SK-N-SH (cell line): ENCODE results near the gene PRELID1. TPM values are rescaled to one million over a fixed set of nuclear protein-coding genes. Genes with fewer than 3 reads are reported as not detected.

Experiments
- CTCF ChIA-PET: fragments of 300-600, 350-600 bp; formaldehyde crosslinking; extraction: SDS; loops from one replicate; lab custom pipeline; 2021; lab: Yijun Ruan, JAX
- POLR2A ChIA-PET: fragments of 350-600 bp; sonication (Branson Sonifier 250); formaldehyde crosslinking; extraction: SDS; loops from one replicate; lab custom pipeline; 2020; ENCODE audit warnings: antibody characterized with exemption, inconsistent platforms; lab: Yijun Ruan, JAX
- DNase-seq: peaks from one replicate; pipeline ENCODE4 v3.0.0; 2012
- H2AFZ ChIP-seq: fragments of 200-600 bp; sonication (generic); 2 replicates; pipeline ENCODE4 v1.8.1; 2016; ENCODE audit warnings: antibody characterized with exemption, mild to moderate bottlenecking, low read depth
- H3F3A ChIP-seq: fragments of 200-600 bp; sonication (generic); replicated peaks from 2 replicates; pipeline ENCODE3; 2016; ENCODE audit warnings: antibody characterized with exemption, mild to moderate bottlenecking; ENCODE audit not compliant: insufficient read depth
- H3K27ac ChIP-seq, 2 experiments: fragments of 200-500 bp in 1 of 2; fragments of 200-600 bp in 1 of 2; sonication (Bioruptor generic) in 1 of 2; sonication (generic), shearing (Covaris generic) in 1 of 2; 2 replicates each; pipeline versions ENCODE4 v1.5.1 to v1.6.1; 2014 to 2016; ENCODE audit warnings: low read depth in 2 of 2, inconsistent platforms in 1 of 2, low read length in 1 of 2, mild to moderate bottlenecking in 1 of 2, mixed read lengths in 1 of 2
- H3K27me3 ChIP-seq: fragments of 200-600 bp; sonication (generic), shearing (Covaris generic); 2 replicates; pipeline ENCODE4 v1.6.1; 2016; ENCODE audit warnings: mixed run types; ENCODE audit not compliant: insufficient read depth
- H3K36me3 ChIP-seq, 2 experiments: fragments of 200-500 bp in 1 of 2; fragments of 200-600 bp in 1 of 2; sonication (Bioruptor generic) in 1 of 2; sonication (generic) in 1 of 2; replicated peaks in 1 of 2; 2 replicates each; pipeline versions ENCODE3 to v1.5.1; 2014 to 2016; ENCODE audit warnings: low read length in 1 of 2, mild to moderate bottlenecking in 1 of 2; ENCODE audit not compliant: insufficient read depth in 2 of 2, control insufficient read depth in 1 of 2
- H3K4me1 ChIP-seq, 2 experiments: fragments of 200-500 bp in 1 of 2; fragments of 200-600 bp in 1 of 2; sonication (Bioruptor generic) in 1 of 2; sonication (generic), shearing (Covaris generic) in 1 of 2; 2 replicates each; pipeline versions ENCODE4 v1.5.1 to v1.6.1; 2014 to 2016; ENCODE audit warnings: low read depth in 1 of 2, low read length in 1 of 2, mixed run types in 1 of 2; ENCODE audit not compliant: insufficient read depth in 2 of 2, control insufficient read depth in 1 of 2
- H3K4me2 ChIP-seq: fragments of 200-600 bp; sonication (generic), shearing (Covaris generic); 2 replicates; pipeline ENCODE4 v1.6.1; 2017; ENCODE audit warnings: mixed run types
- H3K4me3 ChIP-seq, 2 experiments: fragments of 200-500 bp in 1 of 2; fragments of 200-600 bp in 1 of 2; sonication (Bioruptor generic) in 1 of 2; sonication (generic), shearing (Covaris generic) in 1 of 2; 2 replicates each; pipeline versions ENCODE4 v1.5.1 to v1.8.1; 2014 to 2016; ENCODE audit warnings: low read depth in 2 of 2, inconsistent platforms in 1 of 2, low read length in 1 of 2, mild to moderate bottlenecking in 1 of 2, mixed read lengths in 1 of 2, moderate library complexity in 1 of 2
- H3K79me2 ChIP-seq: fragments of 200-600 bp; sonication (generic); 2 replicates; pipeline ENCODE4 v1.8.1; 2017; ENCODE audit warnings: mild to moderate bottlenecking; ENCODE audit not compliant: insufficient read depth
- H3K9ac ChIP-seq: fragments of 200-600 bp; sonication (generic); 2 replicates; pipeline ENCODE4 v1.6.1; 2017; ENCODE audit warnings: mixed run types
- H3K9me2 ChIP-seq: fragments of 200-600 bp; sonication (generic); 2 replicates; pipeline ENCODE4 v1.6.1; 2017; ENCODE audit warnings: mixed run types
- H3K9me3 ChIP-seq: fragments of 200-600 bp; sonication (generic); 2 replicates; pipeline ENCODE4 v1.6.1; 2017; ENCODE audit warnings: mixed run types, mild to moderate bottlenecking, moderate library complexity
- H4K20me1 ChIP-seq: fragments of 200-600 bp; sonication (generic); 2 replicates; pipeline ENCODE4 v1.6.1; 2017; ENCODE audit warnings: mild to moderate bottlenecking, mixed run types; ENCODE audit not compliant: insufficient read depth
- EP300 ChIP-seq, 2 experiments: IDR thresholded peaks; 2 replicates each; pipeline versions ENCODE4 v1.4.0 to v1.6.1; 2012; ENCODE audit warnings: borderline replicate concordance in 1 of 2, low read depth in 1 of 2, low read length in 1 of 2
- EZH2phosphoT487 ChIP-seq: fragments of 200-600 bp; sonication (generic); IDR thresholded peaks from 2 replicates; pipeline ENCODE4 v1.6.1; 2017; ENCODE audit warnings: low read depth, mixed run types, mild to moderate bottlenecking, antibody characterized with exemption, moderate library complexity, borderline replicate concordance
- FOSL2 ChIP-seq: IDR thresholded peaks from 2 replicates; pipeline ENCODE4 v1.4.0; 2012; ENCODE audit warnings: low read depth, mild to moderate bottlenecking, moderate library complexity, borderline replicate concordance
- GATA2 ChIP-seq: sonication (generic); formaldehyde crosslinking; IDR thresholded peaks from 2 replicates; pipeline ENCODE4 v1.5.0; 2020; ENCODE audit warnings: mild to moderate bottlenecking, missing genetic modification reagents
- IRF3 ChIP-seq: fragments of 150-350 bp; IDR thresholded peaks from 2 replicates; pipeline ENCODE4 v1.6.1; 2016; ENCODE audit warnings: mild to moderate bottlenecking, low read depth, low read length
- MEF2A ChIP-seq: IDR thresholded peaks from 2 replicates; pipeline ENCODE4 v1.4.0; 2012; ENCODE audit warnings: low read depth, borderline replicate concordance
- PBX3 ChIP-seq: IDR thresholded peaks from 2 replicates; pipeline ENCODE4; 2012
- REST ChIP-seq: IDR thresholded peaks from 2 replicates; pipeline ENCODE4 v1.6.1; 2012; ENCODE audit warnings: mild to moderate bottlenecking, low read depth, low read length, moderate library complexity
- RFX5 ChIP-seq: IDR thresholded peaks from 2 replicates; pipeline ENCODE4 v1.6.1; 2012; ENCODE audit warnings: mild to moderate bottlenecking, improper control_type of control experiment, low read length
- RXRA ChIP-seq: IDR thresholded peaks from 2 replicates; pipeline ENCODE4 v1.4.0; 2012; ENCODE audit warnings: low read depth, mild to moderate bottlenecking, borderline replicate concordance
- SIN3A ChIP-seq: IDR thresholded peaks from 2 replicates; pipeline ENCODE4 v1.6.1; 2012; ENCODE audit warnings: low read depth, mild to moderate bottlenecking, low read length, moderate library complexity, borderline replicate concordance
- TAF1 ChIP-seq: IDR thresholded peaks from 2 replicates; pipeline ENCODE4 v1.6.1; 2012; ENCODE audit warnings: low read depth, mild to moderate bottlenecking, low read length, moderate library complexity, borderline replicate concordance
- TEAD4 ChIP-seq: IDR thresholded peaks from 2 replicates; pipeline ENCODE4 v1.4.0; 2012; ENCODE audit warnings: mild to moderate bottlenecking, borderline replicate concordance; ENCODE audit not compliant: insufficient read depth
- USF1 ChIP-seq: IDR thresholded peaks from 2 replicates; pipeline ENCODE4 v1.4.0; 2012; ENCODE audit warnings: low read depth, borderline replicate concordance
- USF2 ChIP-seq: fragments of 150-350 bp; IDR thresholded peaks from 2 replicates; pipeline ENCODE4 v1.6.1; 2017; ENCODE audit warnings: antibody characterized with exemption, low read length, low read depth, borderline replicate concordance
- YY1 ChIP-seq: IDR thresholded peaks from 2 replicates; pipeline ENCODE4 v1.4.0; 2012; ENCODE audit warnings: low read depth, mild to moderate bottlenecking
- ZBTB33 ChIP-seq: IDR thresholded peaks from 2 replicates; pipeline ENCODE4 v1.4.0; 2012; ENCODE audit warnings: low read depth, borderline replicate concordance
- WGBS: methylation state at CpG from one replicate; pipeline ENCODE4 v1.1.6; 2017; ENCODE audit warnings: low lambda C conversion rate; 5-methylcytosine and 5-hydroxymethylcytosine counted together
- polyA plus RNA-seq, 3 experiments: library from polyadenylated mRNA; depleted of rRNA; stranded (reverse); fragments of >200 nt; gene quantifications; 2 replicates each; pipeline ENCODE4 v1.2.3, GENCODE V29; 2012

The PRELID1 gene
- polyA plus RNA-seq, 1 of the 3 experiments (the other 2 are of a cell fraction), result 344 TPM

- no peak for TF ChIP-seq ZBTB33
- TF ChIP-seq TAF1, result peak; percentile 53; the same call in 1 of the 2 replicates
- peak; percentile 77; the same call in 1 of the 2 replicates for TF ChIP-seq YY1
- no peak for TF ChIP-seq RXRA
- TF ChIP-seq FOSL2, result no peak
- TF ChIP-seq TEAD4, result no peak
These were observed at the start of gene PRELID1, which contains the start of gene RAB24 (continued) for GRCh38 chr5:177303121-177303924.

GRCh38 chr5:177256296-177256695 is 47.3 kb upstream of the PRELID1 start:
- DNase-seq, result no peak
- POLR2A ChIA-PET, result interaction anchor here (0.6 to 0.7 kb wide), 2 partner anchors 29 to 144 kb away, joined by 3 to 4 read pairs; no protein-coding TSS in a partner anchor

More at GRCh38 chr5:177256296-177256695, 47.3 kb upstream of the PRELID1 start:
- Histone ChIP-seq H3K9ac (no peak overlapping the region), H3K4me3 (no peak overlapping the region), H3K27me3 (no peaks in the 10 kb centered on the region), H3K4me2 (no peak overlapping the region), H3K79me2 (no peaks in the 10 kb centered on the region), H3K27ac (no peak overlapping the region), H3K9me2 (no peaks in the 10 kb centered on the region), H3K36me3 (peaks cover 36 to 54% of the 10 kb centered on the region in 2 experiments), H4K20me1 (no peaks in the 10 kb centered on the region), H3K4me1 (no peaks in the 10 kb centered on the region), H3K9me3 (no peaks in the 10 kb centered on the region), H2AFZ (no peak overlapping the region), H3F3A (no peaks in the 10 kb centered on the region)
- no peak for TF ChIP-seq GATA2 (CRISPR knock-in tag)
- no peak for TF ChIP-seq USF1
- TF ChIP-seq SIN3A, result no peak
- no peak for TF ChIP-seq EP300 (IDR thresholded peaks at IDR 0.05; ENCODE audit: borderline replicate concordance in 1 of 2, low read depth in 1 of 2, low read length in 1 of 2)
- no peak for TF ChIP-seq REST
- TF ChIP-seq FOSL2, result no peak
- TF ChIP-seq MEF2A, result no peak
- no peak for TF ChIP-seq PBX3
- TF ChIP-seq RFX5, result no peak
- TF ChIP-seq TEAD4, result no peak
- TF ChIP-seq IRF3, result no peak
- no peak for TF ChIP-seq EZH2phosphoT487
- no peak for TF ChIP-seq USF2
- CTCF ChIA-PET, result no interaction called here
- 65% methylated on average over 5 of the region's 5 CpGs for WGBS
